Nephron progenitor cell (in vitro differentiated cells): ENCODE measurements around the gene ZFHX3.

Experiments
- DNase-seq: peaks from one replicate; pipeline ENCODE4 v3.0.0; 2021
- H3K27ac Mint-ChIP-seq: 2 replicates; pipeline ENCODE4 v1.8.0; 2021; ENCODE audit warnings: mild to moderate bottlenecking, moderate library complexity, mixed read lengths
- H3K27me3 Mint-ChIP-seq: 2 replicates; pipeline ENCODE4 v1.8.0; 2021; ENCODE audit warnings: mild to moderate bottlenecking, low read depth, mixed read lengths; ENCODE audit not compliant: poor library complexity
- H3K36me3 Mint-ChIP-seq: 2 replicates; pipeline ENCODE4 v1.8.0; 2021; ENCODE audit warnings: low read depth, mixed read lengths
- H3K4me1 Mint-ChIP-seq: 2 replicates; pipeline ENCODE4 v1.8.0; 2021; ENCODE audit warnings: mixed read lengths
- H3K4me3 Mint-ChIP-seq: 2 replicates; pipeline ENCODE4 v1.8.0; 2021; ENCODE audit warnings: mild to moderate bottlenecking, moderate library complexity, mixed read lengths
- H3K9me3 Mint-ChIP-seq: 2 replicates; pipeline ENCODE4 v1.8.0; 2021; ENCODE audit warnings: mild to moderate bottlenecking, moderate library complexity, mixed read lengths
- TF ChIP-seq, protein P1 (sequence below): fragments of 200-600 bp; sonication (generic); IDR thresholded peaks from 2 replicates; pipeline ENCODE4 v1.5.0; 2021; ENCODE audit warnings: antibody characterized with exemption

The ZFHX3 gene

DNA sequence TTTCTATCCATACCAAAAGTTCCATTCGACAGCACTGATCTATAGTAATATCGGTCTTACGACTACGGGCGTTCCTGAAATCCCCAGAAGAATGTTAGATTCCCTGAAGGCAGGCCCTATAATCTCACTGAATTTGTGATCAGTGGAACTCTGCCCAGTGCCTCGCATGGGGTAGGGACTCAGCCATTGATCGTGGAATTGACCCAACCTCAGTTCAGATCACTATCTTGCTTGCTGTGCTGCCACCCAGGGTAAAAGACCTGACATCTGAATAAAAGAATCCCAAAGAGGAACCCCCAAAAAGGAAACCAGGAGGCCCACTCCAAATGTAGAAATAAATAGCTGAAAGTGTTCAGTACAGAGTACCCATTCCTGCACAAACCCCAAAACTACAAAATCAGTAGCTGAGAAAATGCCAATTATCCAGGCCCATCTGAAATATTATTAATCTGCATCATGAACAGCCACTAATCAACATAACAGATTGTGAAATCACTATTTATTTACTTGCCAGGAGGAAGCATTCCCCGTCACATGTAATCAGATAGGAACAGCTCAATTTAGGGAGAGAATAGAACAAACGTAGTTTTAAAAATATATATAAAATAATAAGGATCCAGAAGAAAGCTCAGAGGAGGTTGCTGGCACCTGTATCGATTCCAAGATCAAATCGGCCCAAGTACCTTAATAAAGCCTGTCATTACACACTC lies 221.9 kb downstream of the ZFHX3 start:
- peaks cover 4% of the 10 kb centered on the region for H3K27me3 Mint-ChIP-seq
- no peak overlapping the region for H3K27ac Mint-ChIP-seq
- peaks cover 12% of the 10 kb centered on the region for H3K4me1 Mint-ChIP-seq

DNA sequence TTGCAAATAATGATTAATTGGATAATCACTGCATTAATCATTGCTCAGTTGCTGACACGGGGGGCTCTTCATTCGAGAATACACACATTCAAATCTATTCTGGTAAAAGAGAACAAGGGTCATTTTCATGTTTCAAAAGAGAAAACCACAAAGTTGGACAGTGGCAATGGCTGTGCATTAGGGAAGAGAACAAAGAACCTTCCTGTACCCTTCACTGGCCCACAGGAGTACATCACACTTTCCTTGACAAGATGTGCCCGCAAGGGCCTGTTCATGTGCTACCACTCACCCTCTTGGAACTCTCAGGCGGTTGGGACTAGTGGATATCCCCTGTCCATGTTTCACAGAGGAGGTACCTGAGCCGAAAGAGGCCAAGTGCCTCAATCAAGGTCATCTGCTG lies 223.2 kb downstream of the ZFHX3 start:
- Mint-ChIP-seq H3K9me3 (no peaks in the 10 kb centered on the region), H3K27ac (no peak overlapping the region), H3K27me3 (no peaks in the 10 kb centered on the region), H3K4me1 (peaks cover 4% of the 10 kb centered on the region), H3K36me3 (peaks cover 18% of the 10 kb centered on the region), H3K4me3 (no peak overlapping the region)
- TF ChIP-seq, protein P1, sequence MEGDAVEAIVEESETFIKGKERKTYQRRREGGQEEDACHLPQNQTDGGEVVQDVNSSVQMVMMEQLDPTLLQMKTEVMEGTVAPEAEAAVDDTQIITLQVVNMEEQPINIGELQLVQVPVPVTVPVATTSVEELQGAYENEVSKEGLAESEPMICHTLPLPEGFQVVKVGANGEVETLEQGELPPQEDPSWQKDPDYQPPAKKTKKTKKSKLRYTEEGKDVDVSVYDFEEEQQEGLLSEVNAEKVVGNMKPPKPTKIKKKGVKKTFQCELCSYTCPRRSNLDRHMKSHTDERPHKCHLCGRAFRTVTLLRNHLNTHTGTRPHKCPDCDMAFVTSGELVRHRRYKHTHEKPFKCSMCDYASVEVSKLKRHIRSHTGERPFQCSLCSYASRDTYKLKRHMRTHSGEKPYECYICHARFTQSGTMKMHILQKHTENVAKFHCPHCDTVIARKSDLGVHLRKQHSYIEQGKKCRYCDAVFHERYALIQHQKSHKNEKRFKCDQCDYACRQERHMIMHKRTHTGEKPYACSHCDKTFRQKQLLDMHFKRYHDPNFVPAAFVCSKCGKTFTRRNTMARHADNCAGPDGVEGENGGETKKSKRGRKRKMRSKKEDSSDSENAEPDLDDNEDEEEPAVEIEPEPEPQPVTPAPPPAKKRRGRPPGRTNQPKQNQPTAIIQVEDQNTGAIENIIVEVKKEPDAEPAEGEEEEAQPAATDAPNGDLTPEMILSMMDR, result no peak
- DNase-seq, result no peak

More for the DNA sequence above, 221.9 kb downstream of the ZFHX3 start:
- DNase-seq, result no peak
- TF ChIP-seq, protein P1, result no peak
- H3K4me3 Mint-ChIP-seq, result no peak overlapping the region
- H3K9me3 Mint-ChIP-seq, result no peaks in the 10 kb centered on the region
- peaks cover 19% of the 10 kb centered on the region for H3K36me3 Mint-ChIP-seq

DNA sequence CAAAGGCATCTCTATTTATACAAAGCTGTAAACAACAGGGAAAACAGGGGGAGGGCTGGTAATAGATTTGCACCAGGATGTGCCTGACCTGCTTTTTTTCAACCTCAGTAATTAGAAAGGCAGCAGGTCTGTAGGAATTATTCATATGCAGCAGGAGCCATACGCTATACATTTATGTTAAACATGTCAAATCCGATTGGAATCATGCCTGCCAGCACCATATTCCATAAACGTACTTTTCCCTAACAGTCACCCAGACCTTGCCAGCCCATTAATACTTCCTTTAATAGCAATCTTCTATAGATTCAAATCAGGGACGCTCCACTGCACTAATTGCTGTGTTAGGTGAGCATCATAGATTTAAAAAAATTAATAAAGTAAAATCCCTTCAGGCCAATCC lies 223.9 kb downstream of the ZFHX3 start:
- no peaks in the 10 kb centered on the region for H3K27me3 Mint-ChIP-seq
- no peaks in the 10 kb centered on the region for H3K4me1 Mint-ChIP-seq
- TF ChIP-seq, protein P1, result no peak
- H3K9me3 Mint-ChIP-seq, result no peaks in the 10 kb centered on the region
- no peak overlapping the region for H3K27ac Mint-ChIP-seq
- peaks cover 11% of the 10 kb centered on the region for H3K36me3 Mint-ChIP-seq
- DNase-seq, result no peak
- H3K4me3 Mint-ChIP-seq, result no peak overlapping the region

DNA sequence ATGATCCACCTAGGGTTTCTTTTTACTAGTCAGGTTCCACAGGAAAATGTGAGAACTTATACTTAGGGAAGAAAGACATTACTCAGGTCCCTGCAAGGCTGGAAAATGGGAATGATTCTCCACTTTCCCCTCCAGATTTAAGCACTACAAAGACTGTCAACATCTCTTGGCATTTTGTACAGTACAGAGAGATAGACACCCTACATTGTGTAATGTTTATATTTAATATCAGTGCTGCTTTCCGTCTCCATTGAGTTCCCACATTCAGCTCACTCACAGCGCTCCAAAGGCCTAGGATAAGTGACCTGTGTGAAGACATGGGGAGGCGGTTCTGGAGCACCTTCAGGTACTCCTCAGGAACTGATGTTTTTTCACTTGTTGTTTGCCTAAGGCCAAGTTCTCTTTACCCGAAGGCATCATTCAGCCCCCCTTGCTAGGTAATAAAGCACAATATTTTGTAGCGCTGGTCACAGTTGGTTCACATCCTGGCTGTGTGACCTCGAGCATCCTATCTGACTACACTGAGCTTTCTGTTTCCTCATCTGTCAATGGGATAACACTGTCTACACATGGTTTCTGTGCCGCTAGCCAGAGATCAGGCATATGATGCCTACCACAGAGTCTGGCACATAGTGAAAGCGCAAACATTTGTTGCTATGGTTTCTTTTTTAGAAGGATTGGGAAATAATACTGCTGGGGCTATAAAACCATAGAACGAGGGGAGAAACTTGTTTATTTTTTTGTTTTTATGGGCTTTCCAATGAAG lies 226.6 kb downstream of the ZFHX3 start:
- H3K27me3 Mint-ChIP-seq, result no peaks in the 10 kb centered on the region
- TF ChIP-seq, protein P1, result no peak
- peaks cover 15% of the 10 kb centered on the region for H3K36me3 Mint-ChIP-seq
- H3K4me1 Mint-ChIP-seq, result no peaks in the 10 kb centered on the region
- H3K4me3 Mint-ChIP-seq, result no peak overlapping the region
- no peaks in the 10 kb centered on the region for H3K9me3 Mint-ChIP-seq
- no peak for DNase-seq
- H3K27ac Mint-ChIP-seq, result no peak overlapping the region

DNA sequence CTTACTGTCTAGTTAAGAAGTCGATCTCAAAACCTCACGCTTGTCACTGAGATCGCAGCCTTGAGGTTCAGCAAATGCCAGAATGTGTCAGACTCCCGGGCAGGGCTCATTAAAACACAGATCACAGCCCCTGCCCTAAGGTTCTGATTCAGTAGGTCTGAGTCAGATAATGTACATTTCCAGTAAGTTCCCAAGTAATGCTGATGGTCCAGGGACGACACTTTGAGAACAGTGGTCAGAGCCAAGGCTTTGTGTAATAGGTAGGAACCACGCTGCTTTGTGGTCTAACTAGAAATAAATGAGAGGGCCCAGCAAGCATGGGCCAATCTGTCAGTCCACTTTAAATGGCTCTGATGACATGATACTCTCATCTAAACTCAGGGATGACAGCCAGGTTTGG lies 228.6 kb downstream of the ZFHX3 start:
- H3K36me3 Mint-ChIP-seq, result peaks cover 15% of the 10 kb centered on the region
- no peaks in the 10 kb centered on the region for H3K27me3 Mint-ChIP-seq
- no peak for DNase-seq
- TF ChIP-seq, protein P1, result no peak
- no peak overlapping the region for H3K4me3 Mint-ChIP-seq
- H3K4me1 Mint-ChIP-seq, result peaks cover 5% of the 10 kb centered on the region
- no peaks in the 10 kb centered on the region for H3K9me3 Mint-ChIP-seq
- no peak overlapping the region for H3K27ac Mint-ChIP-seq
